ENCODE results near the gene ARFGEF3. TPM values are rescaled to one million over a fixed set of nuclear protein-coding genes. Genes with fewer than 3 reads are reported as not detected.

The ARFGEF3 gene
- total RNA-seq, 1 donor from 2014 or later: 1.9 TPM

DNA sequence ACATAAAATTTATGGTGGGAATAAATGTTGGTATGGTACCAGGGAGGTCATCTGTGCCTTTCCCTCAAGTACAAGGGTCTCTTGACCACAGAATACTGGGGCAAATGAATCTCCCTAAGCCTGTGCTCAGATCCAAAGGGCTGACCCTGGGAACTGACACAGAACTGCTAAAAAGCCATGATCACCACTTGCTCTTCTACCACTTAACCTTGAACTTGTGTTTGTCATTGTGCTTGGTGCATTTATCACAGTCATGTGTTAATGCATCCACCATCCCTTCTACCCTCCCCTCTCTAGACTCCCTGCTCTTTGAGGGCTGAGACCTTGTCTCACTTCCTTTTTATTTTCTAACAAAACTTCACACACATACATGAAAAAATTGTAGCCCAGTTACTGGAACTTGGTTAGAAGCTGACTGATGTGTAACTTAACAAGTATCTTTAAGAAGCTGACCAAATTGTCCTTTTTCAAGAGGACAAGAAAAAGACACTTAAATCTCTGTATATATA lies 102.7 kb downstream of the ARFGEF3 start:
- Histone ChIP-seq H3K27ac (ENCODE audit: low read depth, low read length) (no peak overlapping the region), H3K4me2 (ENCODE audit: low read length) (no peak overlapping the region), H3K27me3 (ENCODE audit: insufficient read depth, low read length) (no peaks in the 10 kb centered on the region), H4K20me1 (ENCODE audit: insufficient read depth, low read length) (no peaks in the 10 kb centered on the region), H3K9me3 (ENCODE audit: insufficient read depth, low read depth, low read length) (no peaks in the 10 kb centered on the region), H3K79me2 (ENCODE audit: insufficient read depth, low read length) (no peaks in the 10 kb centered on the region), H3K36me3 (ENCODE audit: insufficient read depth, low read length) (no peaks in the 10 kb centered on the region), H3K9ac (ENCODE audit: low read length) (no peak overlapping the region), H3K4me3 (ENCODE audit: insufficient read depth, low read depth, low read length) (no peak overlapping the region), H2AFZ (ENCODE audit: low read depth, low read length) (no peak overlapping the region), H3K4me1 (ENCODE audit: insufficient read depth, low read length) (no peaks in the 10 kb centered on the region)
- no peak overlapping the region for H3K4me3 Mint-ChIP-seq (ENCODE audit: unreplicated experiment)
- no peak for DNase-seq (ENCODE audit: low read depth)
- H3K27me3 Mint-ChIP-seq (ENCODE audit: low read depth, unreplicated experiment): no peaks in the 10 kb centered on the region
- H3K36me3 Mint-ChIP-seq (ENCODE audit: low read depth, unreplicated experiment): peaks cover 6% of the 10 kb centered on the region
- no peak for TF ChIP-seq CTCF (IDR thresholded peaks at IDR 0.05; ENCODE audit: insufficient read depth, low read depth, low read length)
- TF ChIP-seq EZH2 (IDR thresholded peaks at IDR 0.05; ENCODE audit: insufficient read depth, low read length): no peak
- no peak for FAIRE-seq
- H3K9me3 Mint-ChIP-seq (ENCODE audit: unreplicated experiment): peaks cover 2% of the 10 kb centered on the region
- H3K4me1 Mint-ChIP-seq (ENCODE audit: low read depth, unreplicated experiment): no peaks in the 10 kb centered on the region
- H3K27ac Mint-ChIP-seq (ENCODE audit: unreplicated experiment): peak overlapping the region; percentile 13

DNA sequence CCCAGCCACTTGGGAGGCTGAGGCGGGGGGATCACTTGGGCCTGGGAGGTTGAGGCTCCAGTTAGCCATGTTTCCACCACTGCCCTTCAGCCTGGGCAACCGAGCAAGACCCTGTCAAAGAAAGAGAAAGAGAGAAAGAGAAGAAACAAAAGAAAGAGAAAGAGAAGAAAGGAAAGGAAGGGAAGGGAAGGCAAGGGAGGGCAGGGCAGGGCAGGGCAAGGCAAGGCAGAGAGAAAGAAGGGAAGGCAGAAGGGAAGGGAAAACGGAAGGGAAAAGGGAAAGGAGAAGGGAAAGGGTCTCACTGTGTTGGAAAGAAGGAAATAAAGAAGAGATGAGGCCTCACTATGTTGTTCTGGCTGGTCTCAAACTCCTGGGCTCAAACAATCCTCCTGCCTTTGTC lies 104.4 kb downstream of the ARFGEF3 start:
- DNase-seq (ENCODE audit: low read depth): no peak
- no peak overlapping the region for H3K9ac ChIP-seq (ENCODE audit: low read length)
- H3K27me3 ChIP-seq (ENCODE audit: insufficient read depth, low read length): no peaks in the 10 kb centered on the region
- peaks cover 2% of the 10 kb centered on the region for H3K9me3 Mint-ChIP-seq (ENCODE audit: unreplicated experiment)
- H3K4me2 ChIP-seq (ENCODE audit: low read length): no peak overlapping the region
- H3K27ac ChIP-seq (ENCODE audit: low read depth, low read length): no peak overlapping the region
- H3K27me3 Mint-ChIP-seq (ENCODE audit: low read depth, unreplicated experiment): no peaks in the 10 kb centered on the region
- no peaks in the 10 kb centered on the region for H3K79me2 ChIP-seq (ENCODE audit: insufficient read depth, low read length)
- peaks cover 6% of the 10 kb centered on the region for H3K36me3 Mint-ChIP-seq (ENCODE audit: low read depth, unreplicated experiment)
- H2AFZ ChIP-seq (ENCODE audit: low read depth, low read length): no peak overlapping the region
- H3K4me1 Mint-ChIP-seq (ENCODE audit: low read depth, unreplicated experiment): no peaks in the 10 kb centered on the region
- H4K20me1 ChIP-seq (ENCODE audit: insufficient read depth, low read length): no peaks in the 10 kb centered on the region
- no peak for TF ChIP-seq EZH2 (IDR thresholded peaks at IDR 0.05; ENCODE audit: insufficient read depth, low read length)
- TF ChIP-seq CTCF (IDR thresholded peaks at IDR 0.05; ENCODE audit: insufficient read depth, low read depth, low read length): no peak
- H3K27ac Mint-ChIP-seq (ENCODE audit: unreplicated experiment): no peak overlapping the region
- H3K4me3 ChIP-seq (ENCODE audit: insufficient read depth, low read depth, low read length): no peak overlapping the region
- no peak overlapping the region for H3K4me3 Mint-ChIP-seq (ENCODE audit: unreplicated experiment)
- no peaks in the 10 kb centered on the region for H3K4me1 ChIP-seq (ENCODE audit: insufficient read depth, low read length)
- H3K36me3 ChIP-seq (ENCODE audit: insufficient read depth, low read length): no peaks in the 10 kb centered on the region
- H3K9me3 ChIP-seq (ENCODE audit: insufficient read depth, low read depth, low read length): no peaks in the 10 kb centered on the region
- no peak for FAIRE-seq

GRCh38 chr6:138267971-138268895 lies 106.5 kb downstream of the ARFGEF3 start:
- no peaks in the 10 kb centered on the region for H3K36me3 ChIP-seq (ENCODE audit: insufficient read depth, low read length)
- Mint-ChIP-seq H3K4me1 (ENCODE audit: low read depth, unreplicated experiment) (no peaks in the 10 kb centered on the region), H3K9me3 (ENCODE audit: unreplicated experiment) (no peaks in the 10 kb centered on the region), H3K4me3 (ENCODE audit: unreplicated experiment) (no peak overlapping the region), H3K27me3 (ENCODE audit: low read depth, unreplicated experiment) (no peaks in the 10 kb centered on the region), H3K36me3 (ENCODE audit: low read depth, unreplicated experiment) (no peaks in the 10 kb centered on the region), H3K27ac (ENCODE audit: unreplicated experiment) (no peak overlapping the region)
- H4K20me1 ChIP-seq (ENCODE audit: insufficient read depth, low read length): no peaks in the 10 kb centered on the region
- no peak for TF ChIP-seq EZH2 (IDR thresholded peaks at IDR 0.05; ENCODE audit: insufficient read depth, low read length)
- TF ChIP-seq CTCF (IDR thresholded peaks at IDR 0.05; ENCODE audit: insufficient read depth, low read depth, low read length): no peak
- H3K79me2 ChIP-seq (ENCODE audit: insufficient read depth, low read length): no peaks in the 10 kb centered on the region
- no peak overlapping the region for H3K27ac ChIP-seq (ENCODE audit: low read depth, low read length)
- H3K9me3 ChIP-seq (ENCODE audit: insufficient read depth, low read depth, low read length): no peaks in the 10 kb centered on the region
- H3K27me3 ChIP-seq (ENCODE audit: insufficient read depth, low read length): no peaks in the 10 kb centered on the region
- H3K4me2 ChIP-seq (ENCODE audit: low read length): no peak overlapping the region
- DNase-seq (ENCODE audit: low read depth) (no peak), FAIRE-seq (no peak)
- no peak overlapping the region for H3K9ac ChIP-seq (ENCODE audit: low read length)
- H3K4me3 ChIP-seq (ENCODE audit: insufficient read depth, low read depth, low read length): no peak overlapping the region
- no peaks in the 10 kb centered on the region for H3K4me1 ChIP-seq (ENCODE audit: insufficient read depth, low read length)
- no peak overlapping the region for H2AFZ ChIP-seq (ENCODE audit: low read depth, low read length)

All from astrocyte (in vitro differentiated cells and primary cell).